Measurements from ENCODE around the gene OR7D4.
"Not testable (repeated sequence)": the region's sequence is repeated elsewhere in the genome, so short reads cannot be mapped to it uniquely, and the experiment has no call there.

OR7D4 gene

DNA sequence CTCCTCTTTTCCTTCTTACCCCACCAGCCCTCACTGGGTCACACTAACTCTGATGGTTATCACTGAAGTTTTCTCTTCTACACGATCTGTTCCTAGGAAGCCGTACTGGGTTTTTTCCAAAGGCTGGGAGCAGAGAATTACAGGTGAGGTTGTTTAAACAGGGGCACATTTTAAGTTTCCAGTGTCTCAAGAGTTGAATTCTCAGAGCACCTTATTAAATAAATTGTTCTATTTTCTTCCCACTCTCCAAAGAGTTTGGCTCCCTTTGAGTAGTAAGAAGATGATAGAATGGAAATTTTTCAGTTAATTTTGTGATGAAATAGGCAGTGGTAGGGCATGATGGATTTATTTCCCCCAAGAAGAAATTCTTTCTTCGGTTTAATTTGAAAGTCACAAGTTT is at the start of gene OR7D4:
Gene OR7D4, minus strand, starts transcription at position 101 of the 400 bp plus-strand sequence. CDS start 4,752 bp downstream, outside the sequence.
- DNase-seq = no peak

DNA sequence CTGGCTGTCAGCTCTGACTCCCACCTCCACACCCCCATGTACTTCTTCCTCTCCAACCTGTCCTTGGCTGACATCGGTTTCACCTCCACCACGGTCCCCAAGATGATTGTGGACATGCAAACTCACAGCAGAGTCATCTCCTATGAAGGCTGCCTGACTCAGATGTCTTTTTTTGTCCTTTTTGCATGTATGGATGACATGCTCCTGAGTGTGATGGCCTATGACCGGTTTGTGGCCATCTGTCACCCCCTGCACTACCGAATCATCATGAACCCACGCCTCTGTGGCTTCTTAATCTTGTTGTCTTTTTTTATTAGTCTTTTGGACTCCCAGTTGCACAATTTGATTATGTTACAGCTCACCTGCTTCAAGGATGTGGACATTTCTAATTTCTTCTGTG is 31.8 kb upstream of the OR7D4 start:
- no peak for DNase-seq

DNA sequence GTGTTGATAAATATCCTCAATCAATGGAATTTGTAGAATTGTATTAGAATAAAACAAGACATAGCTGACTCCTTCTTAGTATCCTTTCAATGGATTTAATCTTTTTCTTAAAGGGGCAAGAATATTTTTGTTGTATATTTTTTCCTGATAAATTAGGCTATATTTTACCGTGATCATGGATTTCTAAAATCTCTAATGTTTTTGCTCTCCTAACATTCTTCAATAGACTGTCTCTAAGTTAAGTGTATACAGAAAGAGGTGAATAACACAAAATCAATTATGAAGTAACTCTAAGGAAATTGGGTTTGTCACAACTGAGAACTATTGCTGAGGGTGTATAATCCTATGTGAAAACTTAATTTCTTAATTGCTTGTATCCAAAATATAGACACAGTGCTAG is 31.2 kb upstream of the OR7D4 start, which contains the start of gene OR7E24:
Gene OR7E24, plus strand, starts transcription at position 301 of the 400 bp plus-strand sequence. CDS start 114 bp downstream, outside the sequence.
- DNase-seq = no peak

- peak; percentile 19 for DNase-seq
Measured at GRCh38 chr19:9205501-9206113, 13.8 kb downstream of the OR7D4 start.

DNA sequence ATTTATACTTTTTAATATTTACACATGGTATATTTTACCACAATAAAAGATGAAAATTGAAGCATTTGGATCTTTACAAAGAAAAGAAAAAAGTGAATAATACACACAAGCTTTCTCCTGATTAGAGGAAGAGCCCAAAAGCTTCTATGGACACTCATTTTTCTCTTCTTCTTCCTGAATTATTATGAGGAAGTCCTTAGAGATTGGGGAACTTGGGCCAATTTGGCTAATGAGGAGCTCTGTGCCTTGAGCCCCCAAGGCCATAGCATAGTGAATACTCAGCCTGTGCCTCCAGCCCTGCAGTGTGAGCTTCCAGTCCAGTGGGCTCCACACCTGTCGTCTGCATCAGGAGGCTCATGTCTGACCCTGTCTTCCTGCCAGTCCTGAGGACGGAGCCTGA is 21.3 kb downstream of the OR7D4 start:
- DNase-seq = not testable (repeated sequence)

GRCh38 chr19:9189535-9189934 is 29.9 kb downstream of the OR7D4 start:
- no peak for DNase-seq

GRCh38 chr19:9187191-9187590 is 32.2 kb downstream of the OR7D4 start:
- DNase-seq = no peak

DNA sequence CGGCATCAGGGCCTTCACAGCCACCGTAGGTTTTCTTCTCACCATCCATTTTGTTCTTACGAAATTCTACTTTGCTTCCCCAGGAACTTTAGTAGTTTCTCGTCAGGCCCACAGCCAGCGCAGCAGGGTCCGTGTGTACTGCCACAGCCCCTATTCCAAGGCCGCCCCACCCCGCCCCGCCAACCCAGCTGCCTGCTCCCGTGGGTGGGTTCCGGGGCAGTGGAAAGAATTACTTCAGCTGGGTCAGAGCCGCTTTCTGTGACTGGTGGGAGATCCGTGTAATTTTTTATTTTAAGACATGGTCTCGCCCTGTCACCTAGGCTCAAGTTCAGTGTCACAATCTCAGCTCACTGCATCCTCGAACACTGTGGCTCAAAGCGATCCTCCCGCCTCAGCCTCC is 36.4 kb downstream of the OR7D4 start:
- no peak for DNase-seq

DNA sequence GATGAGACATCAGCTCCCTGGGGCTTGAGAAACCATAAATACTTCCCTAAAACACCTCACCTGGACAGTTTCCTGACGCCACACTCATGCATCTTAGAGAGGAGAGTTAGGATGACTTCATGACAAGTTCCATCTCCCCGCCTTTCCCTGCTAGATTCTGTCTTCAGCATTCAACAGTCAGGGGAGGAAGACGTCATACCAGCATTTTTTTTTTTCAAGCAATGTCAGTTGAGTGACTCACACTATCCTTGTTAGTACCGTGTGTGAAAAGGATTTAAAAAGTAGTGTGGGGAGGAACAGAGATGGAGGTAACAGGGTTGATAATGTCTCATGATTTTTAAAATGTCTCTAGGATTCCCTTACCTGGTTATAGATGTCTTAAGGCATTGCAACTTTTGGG is 40.5 kb downstream of the OR7D4 start, which contains the start of gene OR7D2:
Gene OR7D2, plus strand, starts transcription at position 79 of the 400 bp plus-strand sequence. CDS start 6,803 bp downstream, outside the sequence.
- no peak for DNase-seq

- DNase-seq = no peak
Measured at GRCh38 chr19:9175326-9175725, 44.1 kb downstream of the OR7D4 start.

DNA sequence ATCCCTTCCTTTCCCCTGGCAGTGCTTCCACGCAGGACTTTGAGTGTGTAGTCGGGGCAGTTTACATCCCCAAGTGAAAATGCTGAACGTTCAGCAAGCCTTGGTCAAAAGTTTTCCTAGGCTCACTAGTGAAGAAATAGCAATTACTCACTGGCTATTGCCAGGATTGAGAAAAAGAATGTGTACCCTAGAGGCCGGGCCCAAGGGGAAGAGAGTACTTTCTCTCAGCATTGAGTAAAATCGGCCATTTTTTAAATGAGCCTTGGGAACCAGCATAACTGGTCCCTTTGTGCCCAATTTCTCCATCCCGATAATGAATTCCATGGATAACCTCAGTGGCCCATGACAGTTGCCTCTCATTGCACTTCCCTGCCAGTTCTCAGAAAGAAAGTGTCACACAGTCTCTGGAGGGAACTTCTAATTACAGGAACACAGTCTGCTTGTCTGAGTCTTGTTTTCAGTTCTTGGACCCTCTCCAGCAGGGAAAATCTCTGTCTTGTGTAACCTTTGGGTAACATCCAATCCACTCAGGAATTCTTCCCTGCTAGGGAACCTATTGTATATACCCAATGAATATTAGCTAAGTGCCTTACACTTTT is 47.9 kb downstream of the OR7D4 start:
- no peak for DNase-seq

GRCh38 chr19:9166846-9167245 is 52.5 kb downstream of the OR7D4 start:
- DNase-seq = no peak

DNA sequence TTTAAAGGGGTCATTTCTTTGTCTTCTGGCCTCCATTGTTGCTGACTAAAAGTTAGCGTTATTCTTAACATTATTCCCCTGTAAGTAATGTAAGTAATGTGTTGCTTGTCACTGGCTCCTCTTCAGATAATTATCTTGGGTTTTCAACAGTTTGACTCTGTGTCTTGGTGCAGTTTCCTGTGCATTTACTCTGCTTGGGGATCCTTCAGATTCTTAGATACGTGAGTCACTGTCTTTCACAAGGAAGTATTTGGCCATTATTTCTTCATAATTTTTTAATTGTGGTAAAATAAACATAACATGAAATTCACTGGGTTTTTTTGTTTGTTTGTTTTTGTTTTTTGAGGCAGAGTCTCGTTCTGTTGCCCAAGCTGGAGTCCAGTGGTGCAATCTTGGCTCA is 54.1 kb downstream of the OR7D4 start:
- DNase-seq = no peak

GRCh38 chr19:9161427-9161826 is 58.0 kb downstream of the OR7D4 start:
- no peak for DNase-seq
